GM12874 (cell line): Measurements from ENCODE around the gene KCNAB2.

ENCODE experiments used
- CTCF ChIP-seq: IDR thresholded peaks from 2 replicates; pipeline ENCODE4 v1.5.1; 2011; ENCODE audit warnings: low read depth, mild to moderate bottlenecking, control low read depth, low read length, moderate library complexity; ENCODE audit not compliant: insufficient read depth

The KCNAB2 gene

DNA sequence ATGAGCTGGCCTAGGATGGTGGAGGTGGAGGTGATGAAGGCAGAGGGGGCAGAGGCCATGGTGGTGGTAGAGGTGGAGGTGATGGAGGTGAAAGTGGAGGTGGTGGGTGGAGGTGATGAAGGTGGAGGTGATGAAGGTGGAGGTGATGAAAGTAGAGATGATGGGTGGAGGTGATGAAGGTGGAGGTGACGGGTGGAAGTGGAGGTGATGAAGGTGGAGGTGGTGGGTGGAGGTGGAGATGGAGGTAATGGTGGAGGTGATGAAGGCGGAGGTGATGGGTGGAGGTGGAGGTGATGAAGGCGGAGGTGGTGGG is 33.8 kb upstream of the KCNAB2 start:
- no peak for TF ChIP-seq CTCF

DNA sequence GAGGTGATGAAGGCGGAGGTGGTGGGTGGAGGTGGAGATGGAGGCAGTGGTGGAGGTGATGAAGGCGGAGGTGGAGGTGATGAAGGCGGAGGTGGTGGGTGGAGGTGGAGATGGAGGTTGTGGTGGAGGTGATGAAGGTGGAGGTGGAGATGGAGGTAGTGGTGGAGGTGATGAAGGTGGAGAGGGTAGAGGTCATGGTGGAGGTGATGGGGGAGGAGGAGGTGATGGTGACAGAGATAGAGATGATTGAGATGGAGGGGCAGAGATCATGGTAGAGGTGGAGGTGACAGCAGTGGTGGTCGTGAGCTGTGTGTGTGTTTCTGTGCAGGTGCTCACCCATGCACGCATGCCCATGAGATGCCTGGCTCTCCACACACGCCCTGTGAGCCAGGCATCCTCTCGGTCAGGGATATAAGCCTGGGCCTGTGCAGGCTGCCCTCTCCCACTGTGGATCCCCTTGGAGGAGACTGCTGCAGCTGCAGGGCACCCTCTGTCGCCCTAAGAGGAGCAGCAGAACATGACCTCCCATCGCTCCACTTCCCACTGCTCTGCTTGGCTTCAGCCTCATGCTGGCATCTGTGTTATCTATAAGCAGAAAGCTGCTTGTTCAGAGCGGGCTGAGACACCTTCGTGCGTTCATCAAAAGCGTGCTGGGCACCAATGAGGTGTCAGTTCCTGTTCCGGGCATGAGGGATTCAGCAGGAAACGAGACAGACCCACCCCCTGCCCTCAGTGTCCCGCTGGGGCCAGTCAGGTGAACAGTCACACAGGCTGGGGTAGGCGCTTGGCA is 33.0 kb upstream of the KCNAB2 start:
- TF ChIP-seq CTCF, result no peak

GRCh38 chr1:6013491-6013890 is 32.2 kb upstream of the KCNAB2 start:
- TF ChIP-seq CTCF, result no peak

- TF ChIP-seq CTCF, result no peak
These were observed 31.3 kb upstream of the KCNAB2 start for GRCh38 chr1:6014130-6014999.

- TF ChIP-seq CTCF, result no peak
These were observed 29.4 kb upstream of the KCNAB2 start for GRCh38 chr1:6016191-6016865.

DNA sequence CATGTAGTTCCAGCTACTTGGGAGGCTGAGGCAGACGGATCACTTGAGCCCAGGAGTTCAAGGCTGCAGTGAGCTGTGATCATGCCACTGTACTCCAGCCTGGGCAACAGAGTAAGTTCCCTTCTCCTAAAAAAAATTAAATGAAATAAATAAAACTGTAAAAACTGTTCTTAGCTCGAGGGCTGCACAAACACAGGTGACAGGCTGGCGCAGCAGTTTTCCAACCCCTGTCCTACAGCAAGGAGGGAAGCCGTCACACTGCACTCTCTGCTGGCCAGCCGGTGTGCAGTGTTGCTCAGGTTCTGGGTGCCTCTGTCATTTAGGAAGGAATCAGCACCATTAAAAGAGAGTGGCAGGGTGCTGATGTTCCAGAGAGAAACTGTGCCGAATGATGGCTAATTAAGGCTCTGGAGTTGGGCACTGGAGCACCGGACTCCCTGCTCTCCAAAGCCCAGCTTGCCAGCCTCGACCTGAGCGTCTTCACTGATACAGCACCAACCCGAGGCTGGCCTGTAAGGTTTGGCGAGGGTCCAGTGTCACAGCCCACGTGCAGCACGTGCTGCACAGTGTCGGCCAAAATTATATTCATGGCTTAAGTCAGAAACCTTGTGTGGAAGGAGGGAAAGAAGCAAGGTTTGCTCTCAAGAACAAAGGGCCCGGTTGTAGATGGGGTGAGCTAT is 26.4 kb upstream of the KCNAB2 start:
- TF ChIP-seq CTCF, result no peak

DNA sequence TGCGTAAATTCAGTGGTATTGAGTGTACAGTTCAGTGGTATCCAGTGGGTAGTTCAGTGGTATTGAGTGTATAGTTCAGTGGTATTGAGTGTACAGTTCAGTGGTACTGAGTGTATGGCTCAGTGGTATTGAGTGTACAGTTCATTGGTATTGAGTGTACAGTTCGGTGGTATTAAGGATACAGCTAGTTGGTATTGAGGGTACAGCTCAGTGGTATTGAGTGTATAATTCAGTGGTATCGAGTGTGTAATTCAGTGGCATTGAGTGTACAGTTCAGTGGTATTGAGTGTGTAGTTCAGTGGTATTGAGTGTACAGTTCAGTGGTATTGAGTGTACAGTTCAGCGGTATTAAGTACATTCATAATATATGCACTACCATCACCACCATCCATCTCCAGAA is 23.5 kb upstream of the KCNAB2 start:
- TF ChIP-seq CTCF, result no peak
